ENCODE results near the gene CELA2B. TPM values are rescaled to one million over a fixed set of nuclear protein-coding genes. Genes with fewer than 3 reads are reported as not detected.

CELA2B gene
- total RNA-seq, 2 experiments from 2014 or later, result not detected

DNA sequence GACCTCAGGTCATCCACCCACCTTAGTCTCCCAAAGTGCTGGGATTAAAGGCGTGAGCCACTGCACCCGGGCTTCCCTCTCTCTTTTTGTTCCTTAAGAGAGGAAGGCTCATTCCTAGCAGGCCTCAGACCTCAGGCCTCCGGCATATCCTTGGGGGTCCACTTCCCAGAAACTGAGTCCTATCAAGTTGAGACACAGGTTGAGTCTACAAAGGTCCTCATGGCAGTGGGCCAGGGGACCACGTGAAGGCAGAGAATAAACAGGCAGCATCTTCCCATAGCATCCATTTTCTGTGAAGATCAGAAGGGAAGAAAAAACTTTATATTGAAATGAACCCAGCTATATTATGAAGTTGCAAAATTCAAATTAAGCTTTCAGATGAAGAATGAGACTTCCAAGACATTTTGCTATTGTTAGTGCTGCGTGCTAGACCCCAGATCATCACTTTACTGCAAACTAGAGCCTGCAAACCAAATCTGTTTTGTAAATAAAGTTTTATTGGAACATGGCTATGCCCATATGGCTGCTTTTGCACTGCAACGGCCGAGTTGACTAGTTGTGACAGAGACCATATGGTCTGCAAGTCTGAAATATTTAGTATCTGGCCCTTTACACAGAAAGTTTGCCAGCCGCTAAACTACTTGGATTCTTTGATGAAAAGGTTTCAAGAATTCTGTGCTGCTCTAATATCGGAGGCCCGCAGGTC is 22.9 kb upstream of the CELA2B start:
- H3K36me3 ChIP-seq (ENCODE audit: insufficient read depth, low read length), result no peaks in the 10 kb centered on the region
- ChIA-PET CTCF (ENCODE audit: unreplicated experiment) (no interaction called here), POLR2A (no interaction called here)
- no peak overlapping the region for H3K27ac ChIP-seq (ENCODE audit: low read depth, low read length, poor library complexity, severe bottlenecking)
- no peaks in the 10 kb centered on the region for H3K9me2 ChIP-seq (ENCODE audit: insufficient read depth, low read length)
- TF ChIP-seq, protein P1, sequence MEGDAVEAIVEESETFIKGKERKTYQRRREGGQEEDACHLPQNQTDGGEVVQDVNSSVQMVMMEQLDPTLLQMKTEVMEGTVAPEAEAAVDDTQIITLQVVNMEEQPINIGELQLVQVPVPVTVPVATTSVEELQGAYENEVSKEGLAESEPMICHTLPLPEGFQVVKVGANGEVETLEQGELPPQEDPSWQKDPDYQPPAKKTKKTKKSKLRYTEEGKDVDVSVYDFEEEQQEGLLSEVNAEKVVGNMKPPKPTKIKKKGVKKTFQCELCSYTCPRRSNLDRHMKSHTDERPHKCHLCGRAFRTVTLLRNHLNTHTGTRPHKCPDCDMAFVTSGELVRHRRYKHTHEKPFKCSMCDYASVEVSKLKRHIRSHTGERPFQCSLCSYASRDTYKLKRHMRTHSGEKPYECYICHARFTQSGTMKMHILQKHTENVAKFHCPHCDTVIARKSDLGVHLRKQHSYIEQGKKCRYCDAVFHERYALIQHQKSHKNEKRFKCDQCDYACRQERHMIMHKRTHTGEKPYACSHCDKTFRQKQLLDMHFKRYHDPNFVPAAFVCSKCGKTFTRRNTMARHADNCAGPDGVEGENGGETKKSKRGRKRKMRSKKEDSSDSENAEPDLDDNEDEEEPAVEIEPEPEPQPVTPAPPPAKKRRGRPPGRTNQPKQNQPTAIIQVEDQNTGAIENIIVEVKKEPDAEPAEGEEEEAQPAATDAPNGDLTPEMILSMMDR (conservative IDR thresholded peaks at IDR 0.05; ENCODE audit: low read length), result no peak
- no peak for TF ChIP-seq EZH2phosphoT487 (IDR thresholded peaks at IDR 0.05; ENCODE audit: borderline replicate concordance, low read depth, low read length)
- H3K4me1 ChIP-seq (ENCODE audit: insufficient read depth, low read length, poor library complexity, severe bottlenecking), result no peaks in the 10 kb centered on the region
- no peaks in the 10 kb centered on the region for H4K20me1 ChIP-seq (ENCODE audit: insufficient read depth, low read length)
- intact Hi-C loops (cut with micrococcal nuclease; ENCODE audit: unreplicated experiment), result no loop called here
- BruUV-seq (replicated peaks), result no TSS peak
- no peaks in the 10 kb centered on the region for H3K79me2 ChIP-seq (ENCODE audit: insufficient read depth, low read depth, low read length)
- H3K4me3 ChIP-seq (ENCODE audit: low read depth, low read length, poor library complexity, severe bottlenecking), result no peak overlapping the region
- no peak overlapping the region for H3K4me2 ChIP-seq (ENCODE audit: low read length)
- H3K9me3 ChIP-seq (ENCODE audit: low read length), result no peaks in the 10 kb centered on the region
- no peak overlapping the region for H2AFZ ChIP-seq (ENCODE audit: low read length)
- DNase-seq (ENCODE audit: low spot score), result no peak

DNA sequence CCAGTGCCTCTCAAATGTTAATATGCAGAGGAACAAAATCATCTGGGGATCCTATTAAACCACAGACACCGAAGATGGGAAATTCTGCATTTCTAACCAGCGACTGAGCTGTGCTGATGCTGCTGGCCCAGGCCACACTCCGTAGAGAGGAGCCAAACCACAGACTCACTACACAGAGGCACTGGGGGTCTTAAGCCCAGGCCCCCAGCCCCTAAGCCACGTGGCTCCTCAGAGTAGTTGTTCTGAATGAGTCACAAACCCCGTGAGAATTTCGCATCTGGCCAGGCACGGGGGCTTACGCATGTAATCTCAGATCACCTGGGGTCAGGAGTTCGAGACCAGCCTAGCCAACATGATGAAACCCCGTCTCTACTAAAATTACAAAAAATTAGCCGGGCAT is 22.2 kb upstream of the CELA2B start:
- H3K9me2 ChIP-seq (ENCODE audit: insufficient read depth, low read length), result no peaks in the 10 kb centered on the region
- DNase-seq (ENCODE audit: low spot score), result no peak
- no peak overlapping the region for H3K4me2 ChIP-seq (ENCODE audit: low read length)
- no peak overlapping the region for H2AFZ ChIP-seq (ENCODE audit: low read length)
- H3K79me2 ChIP-seq (ENCODE audit: insufficient read depth, low read depth, low read length), result no peaks in the 10 kb centered on the region
- TF ChIP-seq EZH2phosphoT487 (IDR thresholded peaks at IDR 0.05; ENCODE audit: borderline replicate concordance, low read depth, low read length), result no peak
- TF ChIP-seq, protein P1 (conservative IDR thresholded peaks at IDR 0.05; ENCODE audit: low read length), result no peak
- no peaks in the 10 kb centered on the region for H4K20me1 ChIP-seq (ENCODE audit: insufficient read depth, low read length)
- no peaks in the 10 kb centered on the region for H3K4me1 ChIP-seq (ENCODE audit: insufficient read depth, low read length, poor library complexity, severe bottlenecking)
- H3K4me3 ChIP-seq (ENCODE audit: low read depth, low read length, poor library complexity, severe bottlenecking), result no peak overlapping the region
- H3K27ac ChIP-seq (ENCODE audit: low read depth, low read length, poor library complexity, severe bottlenecking), result no peak overlapping the region
- no TSS peak for BruUV-seq (replicated peaks)
- no peaks in the 10 kb centered on the region for H3K9me3 ChIP-seq (ENCODE audit: low read length)
- CTCF ChIA-PET (ENCODE audit: unreplicated experiment), result no interaction called here
- H3K36me3 ChIP-seq (ENCODE audit: insufficient read depth, low read length), result no peaks in the 10 kb centered on the region
- intact Hi-C loops (cut with micrococcal nuclease; ENCODE audit: unreplicated experiment), result no loop called here
- POLR2A ChIA-PET, result no interaction called here

DNA sequence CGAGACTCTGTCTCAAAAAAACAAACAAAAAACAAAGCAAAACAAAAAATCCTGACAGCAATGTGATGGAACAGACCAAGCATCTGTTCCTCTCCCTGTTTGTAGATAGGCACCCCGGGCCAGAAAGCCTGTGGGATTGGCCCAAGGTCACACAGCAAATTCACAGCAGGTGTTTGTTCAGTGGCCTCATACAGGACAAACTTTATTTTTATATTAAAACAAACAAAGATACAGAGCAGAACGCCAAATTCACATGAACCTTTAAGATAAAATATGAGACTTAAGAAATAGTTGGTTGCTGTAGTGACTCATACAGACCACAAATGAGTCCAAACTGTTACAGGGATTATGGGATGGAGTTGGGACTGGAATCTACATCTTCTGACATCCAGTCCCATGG is 21.6 kb upstream of the CELA2B start:
- H3K79me2 ChIP-seq (ENCODE audit: insufficient read depth, low read depth, low read length), result no peaks in the 10 kb centered on the region
- no peaks in the 10 kb centered on the region for H3K4me1 ChIP-seq (ENCODE audit: insufficient read depth, low read length, poor library complexity, severe bottlenecking)
- no peaks in the 10 kb centered on the region for H3K9me2 ChIP-seq (ENCODE audit: insufficient read depth, low read length)
- intact Hi-C loops (cut with micrococcal nuclease; ENCODE audit: unreplicated experiment), result no loop called here
- H2AFZ ChIP-seq (ENCODE audit: low read length), result no peak overlapping the region
- no peaks in the 10 kb centered on the region for H3K9me3 ChIP-seq (ENCODE audit: low read length)
- BruUV-seq (replicated peaks), result no TSS peak
- H3K27ac ChIP-seq (ENCODE audit: low read depth, low read length, poor library complexity, severe bottlenecking), result no peak overlapping the region
- no peak overlapping the region for H3K4me2 ChIP-seq (ENCODE audit: low read length)
- DNase-seq (ENCODE audit: low spot score), result no peak
- POLR2A ChIA-PET, result no interaction called here
- no peaks in the 10 kb centered on the region for H4K20me1 ChIP-seq (ENCODE audit: insufficient read depth, low read length)
- H3K4me3 ChIP-seq (ENCODE audit: low read depth, low read length, poor library complexity, severe bottlenecking), result no peak overlapping the region
- TF ChIP-seq, protein P1 (conservative IDR thresholded peaks at IDR 0.05; ENCODE audit: low read length), result no peak
- TF ChIP-seq EZH2phosphoT487 (IDR thresholded peaks at IDR 0.05; ENCODE audit: borderline replicate concordance, low read depth, low read length), result no peak
- H3K36me3 ChIP-seq (ENCODE audit: insufficient read depth, low read length), result no peaks in the 10 kb centered on the region
- CTCF ChIA-PET (ENCODE audit: unreplicated experiment), result no interaction called here

Data from OCI-LY7 (cell line).